MM.1S (cell line): ENCODE data around the gene CREB3L1.

ENCODE experiments used
- EZH2 ChIP-seq: fragments of 300-600 bp; sonication (generic); optimal IDR thresholded peaks from 2 replicates; pipeline ENCODE3; 2017; ENCODE audit warnings: low read depth, mild to moderate bottlenecking, antibody characterized with exemption, low read length, mixed read lengths
- TF ChIP-seq, protein P1 (sequence below): fragments of 300-600 bp; sonication (generic); IDR thresholded peaks from 2 replicates; pipeline ENCODE4 v1.5.1; 2016; ENCODE audit warnings: antibody characterized with exemption, low read length, mixed read lengths

DNA sequence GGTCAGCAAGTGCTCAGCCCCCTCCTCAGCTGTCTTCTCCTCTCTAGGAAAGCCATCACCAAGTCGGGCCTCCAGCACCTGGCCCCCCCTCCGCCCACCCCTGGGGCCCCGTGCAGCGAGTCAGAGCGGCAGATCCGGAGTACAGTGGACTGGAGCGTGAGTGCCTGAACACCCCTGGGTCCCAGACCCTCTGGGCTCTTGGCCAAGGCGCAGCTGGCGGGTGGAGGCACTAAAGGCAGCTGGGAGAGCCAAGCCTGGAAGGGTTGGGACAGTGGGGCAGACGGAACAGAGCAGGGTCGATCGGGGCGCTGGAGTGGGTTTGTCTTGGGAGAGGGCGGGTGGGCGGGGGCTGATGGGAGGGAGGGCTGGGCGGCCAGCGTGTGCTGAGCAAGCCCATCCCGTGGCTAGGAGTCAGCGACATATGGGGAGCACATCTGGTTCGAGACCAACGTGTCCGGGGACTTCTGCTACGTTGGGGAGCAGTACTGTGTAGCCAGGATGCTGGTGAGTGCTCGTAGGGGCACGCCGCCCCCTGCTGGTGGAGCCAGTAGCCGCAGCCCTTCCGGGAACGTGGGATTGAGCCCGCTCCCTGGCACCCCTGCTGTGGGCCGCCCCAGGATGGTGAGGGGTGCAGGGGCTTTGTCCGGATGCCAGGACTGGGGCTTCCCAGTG, 89.9 kb downstream of the CREB3L1 start:
- TF ChIP-seq, protein P1, sequence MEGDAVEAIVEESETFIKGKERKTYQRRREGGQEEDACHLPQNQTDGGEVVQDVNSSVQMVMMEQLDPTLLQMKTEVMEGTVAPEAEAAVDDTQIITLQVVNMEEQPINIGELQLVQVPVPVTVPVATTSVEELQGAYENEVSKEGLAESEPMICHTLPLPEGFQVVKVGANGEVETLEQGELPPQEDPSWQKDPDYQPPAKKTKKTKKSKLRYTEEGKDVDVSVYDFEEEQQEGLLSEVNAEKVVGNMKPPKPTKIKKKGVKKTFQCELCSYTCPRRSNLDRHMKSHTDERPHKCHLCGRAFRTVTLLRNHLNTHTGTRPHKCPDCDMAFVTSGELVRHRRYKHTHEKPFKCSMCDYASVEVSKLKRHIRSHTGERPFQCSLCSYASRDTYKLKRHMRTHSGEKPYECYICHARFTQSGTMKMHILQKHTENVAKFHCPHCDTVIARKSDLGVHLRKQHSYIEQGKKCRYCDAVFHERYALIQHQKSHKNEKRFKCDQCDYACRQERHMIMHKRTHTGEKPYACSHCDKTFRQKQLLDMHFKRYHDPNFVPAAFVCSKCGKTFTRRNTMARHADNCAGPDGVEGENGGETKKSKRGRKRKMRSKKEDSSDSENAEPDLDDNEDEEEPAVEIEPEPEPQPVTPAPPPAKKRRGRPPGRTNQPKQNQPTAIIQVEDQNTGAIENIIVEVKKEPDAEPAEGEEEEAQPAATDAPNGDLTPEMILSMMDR: peak; percentile 59
- TF ChIP-seq EZH2: no peak
